Glutamatergic neuron (in vitro differentiated cells): ENCODE measurements around the gene FOXN3. TPM values are rescaled to one million over a fixed set of nuclear protein-coding genes. Genes with fewer than 3 reads are reported as not detected.

Experiments
- DNase-seq: peaks from one replicate; pipeline ENCODE4 v3.0.0; 2022
- H3K27ac Mint-ChIP-seq: one replicate; pipeline ENCODE4 v1.8.0; 2020; ENCODE audit warnings: mild to moderate bottlenecking, mixed read lengths, inconsistent platforms; ENCODE audit not compliant: unreplicated experiment
- H3K27me3 Mint-ChIP-seq: one replicate; pipeline ENCODE4 v1.8.0; 2020; ENCODE audit warnings: mild to moderate bottlenecking, moderate library complexity, mixed read lengths, inconsistent platforms; ENCODE audit not compliant: unreplicated experiment
- H3K36me3 Mint-ChIP-seq: one replicate; pipeline ENCODE4 v1.8.0; 2020; ENCODE audit warnings: mild to moderate bottlenecking, mixed read lengths, inconsistent platforms; ENCODE audit not compliant: unreplicated experiment
- H3K4me1 Mint-ChIP-seq: one replicate; pipeline ENCODE4 v1.8.0; 2020; ENCODE audit warnings: mild to moderate bottlenecking, low read depth, mixed read lengths, inconsistent platforms; ENCODE audit not compliant: unreplicated experiment
- H3K4me3 Mint-ChIP-seq: one replicate; pipeline ENCODE4 v1.8.0; 2020; ENCODE audit warnings: mild to moderate bottlenecking, mixed read lengths, inconsistent platforms; ENCODE audit not compliant: unreplicated experiment
- H3K9me3 Mint-ChIP-seq: one replicate; pipeline ENCODE4 v1.8.0; 2020; ENCODE audit warnings: mild to moderate bottlenecking, moderate library complexity, mixed read lengths, inconsistent platforms; ENCODE audit not compliant: unreplicated experiment
- CTCF ChIP-seq: fragments of 200-600 bp; sonication (generic); IDR thresholded peaks from one replicate; pipeline ENCODE4 v1.5.0; 2021; ENCODE audit not compliant: partially characterized antibody, unreplicated experiment
- total RNA-seq: library from RNA; stranded (reverse); fragmentation: NEBNext Ultra II Directional; extraction: Animal tissue kit (Norgen Biotek cat#: 25700); gene quantifications from one replicate; pipeline ENCODE4 v1.2.1, GENCODE V29; 2021; ENCODE audit not compliant: unreplicated experiment

Gene FOXN3
- total RNA-seq, 1 donor from 2014 or later, result 139 TPM

GRCh38 chr14:89256951-89257350 lies 160.1 kb downstream of the FOXN3 start:
- Mint-ChIP-seq H3K9me3 (peaks cover 31% of the 10 kb centered on the region), H3K27me3 (peaks cover 21% of the 10 kb centered on the region), H3K36me3 (peaks cover 18% of the 10 kb centered on the region), H3K4me3 (peak overlapping the region; percentile 5), H3K27ac (no peak overlapping the region), H3K4me1 (peaks cover 40% of the 10 kb centered on the region)
- no peak for DNase-seq
- no peak for TF ChIP-seq CTCF

- H3K36me3 Mint-ChIP-seq, result peaks cover 18% of the 10 kb centered on the region
- H3K27me3 Mint-ChIP-seq, result peaks cover 21% of the 10 kb centered on the region
- peaks cover 31% of the 10 kb centered on the region for H3K9me3 Mint-ChIP-seq
- no peak for TF ChIP-seq CTCF
- H3K27ac Mint-ChIP-seq, result peak overlapping the region; percentile 14
- no peak for DNase-seq
- peak overlapping the region; percentile 5 for H3K4me3 Mint-ChIP-seq
- peaks cover 39% of the 10 kb centered on the region for H3K4me1 Mint-ChIP-seq
These were observed 160.8 kb downstream of the FOXN3 start for GRCh38 chr14:89256283-89256682.

GRCh38 chr14:89255852-89256251 lies 161.2 kb downstream of the FOXN3 start:
- peaks cover 31% of the 10 kb centered on the region for H3K9me3 Mint-ChIP-seq
- peak overlapping the region; percentile 14 for H3K27ac Mint-ChIP-seq
- no peak for DNase-seq
- H3K36me3 Mint-ChIP-seq, result peaks cover 18% of the 10 kb centered on the region
- H3K4me1 Mint-ChIP-seq, result peaks cover 39% of the 10 kb centered on the region
- H3K27me3 Mint-ChIP-seq, result peaks cover 21% of the 10 kb centered on the region
- no peak for TF ChIP-seq CTCF
- H3K4me3 Mint-ChIP-seq, result no peak overlapping the region

GRCh38 chr14:89255012-89255411 lies 162.0 kb downstream of the FOXN3 start:
- DNase-seq, result no peak
- Mint-ChIP-seq H3K36me3 (peaks cover 18% of the 10 kb centered on the region), H3K27ac (peak overlapping the region; percentile 98), H3K4me3 (peak overlapping the region; percentile 80), H3K27me3 (peaks cover 20% of the 10 kb centered on the region), H3K9me3 (peaks cover 31% of the 10 kb centered on the region), H3K4me1 (peaks cover 33% of the 10 kb centered on the region)
- TF ChIP-seq CTCF, result no peak

- peaks cover 34% of the 10 kb centered on the region for H3K4me1 Mint-ChIP-seq
- no peak for TF ChIP-seq CTCF
These were observed 162.7 kb downstream of the FOXN3 start for GRCh38 chr14:89254166-89254909.

More at GRCh38 chr14:89254166-89254909, 162.7 kb downstream of the FOXN3 start:
- Mint-ChIP-seq H3K4me3 (peak overlapping the region; percentile 80), H3K27me3 (peaks cover 20% of the 10 kb centered on the region), H3K27ac (peak overlapping the region; percentile 98), H3K9me3 (peaks cover 31% of the 10 kb centered on the region), H3K36me3 (peaks cover 18% of the 10 kb centered on the region)
- no peak for DNase-seq
